ENCODE measurements around the gene C4orf50.

C4orf50 gene

GRCh38 chr4:5919571-5919970, 98.7 kb downstream of the C4orf50 start:
- no peak for DNase-seq (ENCODE audit: low read depth)
- H3K4me3 ChIP-seq (ENCODE audit: control insufficient read depth, low read depth, low read length) = no peak overlapping the region
- no peak for TF ChIP-seq CTCF (IDR thresholded peaks at IDR 0.05; ENCODE audit: control insufficient read depth, insufficient read depth, low read depth, low read length, missing control alignments)

GRCh38 chr4:5919044-5919443, 99.2 kb downstream of the C4orf50 start:
- no peak for DNase-seq (ENCODE audit: low read depth)
- no peak for TF ChIP-seq CTCF (IDR thresholded peaks at IDR 0.05; ENCODE audit: control insufficient read depth, insufficient read depth, low read depth, low read length, missing control alignments)
- no peak overlapping the region for H3K4me3 ChIP-seq (ENCODE audit: control insufficient read depth, low read depth, low read length)

GRCh38 chr4:5918331-5918985, 99.8 kb downstream of the C4orf50 start:
- no peak for DNase-seq (ENCODE audit: low read depth)
- no peak for TF ChIP-seq CTCF (IDR thresholded peaks at IDR 0.05; ENCODE audit: control insufficient read depth, insufficient read depth, low read depth, low read length, missing control alignments)
- H3K4me3 ChIP-seq (ENCODE audit: control insufficient read depth, low read depth, low read length) = no peak overlapping the region

GRCh38 chr4:5917672-5918071, 100.6 kb downstream of the C4orf50 start:
- DNase-seq (ENCODE audit: low read depth) = no peak
- no peak overlapping the region for H3K4me3 ChIP-seq (ENCODE audit: control insufficient read depth, low read depth, low read length)
- TF ChIP-seq CTCF (IDR thresholded peaks at IDR 0.05; ENCODE audit: control insufficient read depth, insufficient read depth, low read depth, low read length, missing control alignments) = no peak

- TF ChIP-seq CTCF (IDR thresholded peaks at IDR 0.05; ENCODE audit: control insufficient read depth, insufficient read depth, low read depth, low read length, missing control alignments) = no peak
- DNase-seq (ENCODE audit: low read depth) = no peak
- H3K4me3 ChIP-seq (ENCODE audit: control insufficient read depth, low read depth, low read length) = no peak overlapping the region
These were observed 102.0 kb downstream of the C4orf50 start for GRCh38 chr4:5916229-5916628.

- DNase-seq (ENCODE audit: low read depth) = no peak
These were observed 104.8 kb downstream of the C4orf50 start for GRCh38 chr4:5913454-5913853.

More at GRCh38 chr4:5913454-5913853, 104.8 kb downstream of the C4orf50 start:
- no peak overlapping the region for H3K4me3 ChIP-seq (ENCODE audit: control insufficient read depth, low read depth, low read length)
- TF ChIP-seq CTCF (IDR thresholded peaks at IDR 0.05; ENCODE audit: control insufficient read depth, insufficient read depth, low read depth, low read length, missing control alignments) = no peak

Measured in AG09309 (cell line).